Transverse colon (tissue), 4 donors: ENCODE data around the gene CCDC82.

Experiments used
- POLR2AphosphoS5 ChIP-seq, 3 donors: sonication (generic); formaldehyde crosslinking; IDR thresholded peaks; one replicate each; pipeline ENCODE4 v1.6.1; 2016; ENCODE audit warnings: antibody characterized with exemption in 3 of 3
- TF ChIP-seq, protein P1 (sequence below), 5 experiments: fragments of 200-600 bp in 3 of 5; fragments of 450-650 bp in 2 of 5; sonication (generic) in 3 of 5; IDR thresholded peaks; 1 replicate in 2 of 5; 2 replicates in 3 of 5; pipeline ENCODE4 v1.5.1; 2016 to 2017; ENCODE audit warnings: antibody characterized with exemption in 5 of 5, inconsistent platforms in 3 of 5, mild to moderate bottlenecking in 2 of 5, moderate library complexity in 1 of 5

GRCh38 chr11:96332126-96332771 is 57.5 kb downstream of the CCDC82 start:
- TF ChIP-seq, protein P1, sequence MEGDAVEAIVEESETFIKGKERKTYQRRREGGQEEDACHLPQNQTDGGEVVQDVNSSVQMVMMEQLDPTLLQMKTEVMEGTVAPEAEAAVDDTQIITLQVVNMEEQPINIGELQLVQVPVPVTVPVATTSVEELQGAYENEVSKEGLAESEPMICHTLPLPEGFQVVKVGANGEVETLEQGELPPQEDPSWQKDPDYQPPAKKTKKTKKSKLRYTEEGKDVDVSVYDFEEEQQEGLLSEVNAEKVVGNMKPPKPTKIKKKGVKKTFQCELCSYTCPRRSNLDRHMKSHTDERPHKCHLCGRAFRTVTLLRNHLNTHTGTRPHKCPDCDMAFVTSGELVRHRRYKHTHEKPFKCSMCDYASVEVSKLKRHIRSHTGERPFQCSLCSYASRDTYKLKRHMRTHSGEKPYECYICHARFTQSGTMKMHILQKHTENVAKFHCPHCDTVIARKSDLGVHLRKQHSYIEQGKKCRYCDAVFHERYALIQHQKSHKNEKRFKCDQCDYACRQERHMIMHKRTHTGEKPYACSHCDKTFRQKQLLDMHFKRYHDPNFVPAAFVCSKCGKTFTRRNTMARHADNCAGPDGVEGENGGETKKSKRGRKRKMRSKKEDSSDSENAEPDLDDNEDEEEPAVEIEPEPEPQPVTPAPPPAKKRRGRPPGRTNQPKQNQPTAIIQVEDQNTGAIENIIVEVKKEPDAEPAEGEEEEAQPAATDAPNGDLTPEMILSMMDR (IDR thresholded peaks at IDR 0.05) = no peak
- TF ChIP-seq POLR2AphosphoS5 (IDR thresholded peaks at IDR 0.05) = no peak
